ENCODE results near the gene CAMTA1. TPM values are rescaled to one million over a fixed set of nuclear protein-coding genes. Genes with fewer than 3 reads are reported as not detected.

Gene CAMTA1
- total RNA-seq, 1 experiment from 2014 or later, result 69.5 TPM

DNA sequence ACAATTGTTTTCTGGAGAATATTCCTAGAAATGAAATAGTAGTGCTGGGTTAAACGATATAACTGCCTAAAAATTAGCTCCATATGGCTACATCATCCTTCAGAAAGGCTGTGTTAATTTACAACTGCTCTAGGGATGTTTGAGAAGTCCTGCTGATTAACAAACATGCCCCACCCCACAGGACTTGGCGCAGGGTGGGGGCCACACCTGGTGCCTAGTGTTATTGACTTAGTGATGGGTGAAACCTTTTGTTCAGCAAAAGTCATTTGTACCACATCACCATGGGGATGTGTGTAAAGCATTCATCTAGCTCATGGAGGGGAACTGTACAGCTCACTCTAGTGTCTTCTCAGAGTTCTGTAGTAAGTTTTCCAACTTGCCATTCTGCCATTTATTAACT, 492.8 kb downstream of the CAMTA1 start:
- Histone ChIP-seq H4K20me1 (ENCODE audit: insufficient read depth) (no peaks in the 10 kb centered on the region), H3K4me1 (ENCODE audit: control insufficient read depth in 1 of 2, insufficient read depth in 2 of 2, low read length in 2 of 2) (no peaks in the 10 kb centered on the region), H3K27ac (ENCODE audit: low read depth, low read length) (no peak overlapping the region), H3K9me2 (ENCODE audit: insufficient read depth) (no peaks in the 10 kb centered on the region), H3K4me2 (ENCODE audit: low read length) (no peak overlapping the region), H3K4me3 (replicated peaks in 1 of 2; ENCODE audit: low read depth in 1 of 2, low read length in 2 of 2) (no peak overlapping the region), H3K79me2 (ENCODE audit: insufficient read depth, low read length) (no peaks in the 10 kb centered on the region), H3K9me3 (ENCODE audit: control insufficient read depth in 1 of 2, insufficient read depth in 1 of 2, low read depth in 1 of 2, low read length in 2 of 2) (no peaks in the 10 kb centered on the region; a peak in 1 of 4 replicates), H3K36me3 (ENCODE audit: control insufficient read depth in 1 of 2, insufficient read depth in 2 of 2, low read length in 2 of 2) (no peaks in the 10 kb centered on the region), H3K9ac (ENCODE audit: low read length) (no peak overlapping the region), H2AFZ (ENCODE audit: low read depth, low read length, poor library complexity, severe bottlenecking) (no peak overlapping the region), H3K27me3 (ENCODE audit: insufficient read depth, low read length) (no peaks in the 10 kb centered on the region)
- intact Hi-C loops (cut with micrococcal nuclease), result no loop called here
- TF ChIP-seq, protein P1, sequence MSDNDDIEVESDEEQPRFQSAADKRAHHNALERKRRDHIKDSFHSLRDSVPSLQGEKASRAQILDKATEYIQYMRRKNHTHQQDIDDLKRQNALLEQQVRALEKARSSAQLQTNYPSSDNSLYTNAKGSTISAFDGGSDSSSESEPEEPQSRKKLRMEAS (IDR thresholded peaks at IDR 0.05), result no peak
- TF ChIP-seq POLR2AphosphoS5 (IDR thresholded peaks at IDR 0.05; ENCODE audit: low read depth, low read length), result no peak
- no peak for TF ChIP-seq ZNF274 (IDR thresholded peaks at IDR 0.05; ENCODE audit: low read depth, low read length)
- TF ChIP-seq FOSL1 (IDR thresholded peaks at IDR 0.05; ENCODE audit: low read depth), result no peak
- TF ChIP-seq, protein P2, sequence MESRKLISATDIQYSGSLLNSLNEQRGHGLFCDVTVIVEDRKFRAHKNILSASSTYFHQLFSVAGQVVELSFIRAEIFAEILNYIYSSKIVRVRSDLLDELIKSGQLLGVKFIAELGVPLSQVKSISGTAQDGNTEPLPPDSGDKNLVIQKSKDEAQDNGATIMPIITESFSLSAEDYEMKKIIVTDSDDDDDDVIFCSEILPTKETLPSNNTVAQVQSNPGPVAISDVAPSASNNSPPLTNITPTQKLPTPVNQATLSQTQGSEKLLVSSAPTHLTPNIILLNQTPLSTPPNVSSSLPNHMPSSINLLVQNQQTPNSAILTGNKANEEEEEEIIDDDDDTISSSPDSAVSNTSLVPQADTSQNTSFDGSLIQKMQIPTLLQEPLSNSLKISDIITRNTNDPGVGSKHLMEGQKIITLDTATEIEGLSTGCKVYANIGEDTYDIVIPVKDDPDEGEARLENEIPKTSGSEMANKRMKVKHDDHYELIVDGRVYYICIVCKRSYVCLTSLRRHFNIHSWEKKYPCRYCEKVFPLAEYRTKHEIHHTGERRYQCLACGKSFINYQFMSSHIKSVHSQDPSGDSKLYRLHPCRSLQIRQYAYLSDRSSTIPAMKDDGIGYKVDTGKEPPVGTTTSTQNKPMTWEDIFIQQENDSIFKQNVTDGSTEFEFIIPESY (IDR thresholded peaks at IDR 0.05; ENCODE audit: extremely low read depth, insufficient replicate concordance, low read length), result no peak
- no peak for TF ChIP-seq SRF (IDR thresholded peaks at IDR 0.05; ENCODE audit: low read depth)
- ChIA-PET POLR2A (no interaction called here), CTCF (no interaction called here), RAD21 (ENCODE audit: low non-redundant PET in 1 of 2, low total read pairs in 2 of 2, uncharacterized antibody in 2 of 2, unreplicated experiment in 2 of 2) (no interaction called here)
- DNase-seq (ENCODE audit: low read depth, low spot score) (no peak), ATAC-seq (no peak)
- no TSS peak for BruUV-seq (replicated peaks)

Data from HCT116 (cell line).